GM21723 (cell line): ENCODE measurements around the gene RNU2-63P.
"Not testable (repeated sequence)": the region's sequence is repeated elsewhere in the genome, so short reads cannot be mapped to it uniquely, and the experiment has no call there.

Experiments used
- ATAC-seq: cut with Tn5 transposase; IDR thresholded peaks from one replicate; pipeline ENCODE4 v1.9.1; 2021; ENCODE audit warnings: mild to moderate bottlenecking, moderate library complexity; ENCODE audit not compliant: unreplicated experiment

Gene RNU2-63P

DNA sequence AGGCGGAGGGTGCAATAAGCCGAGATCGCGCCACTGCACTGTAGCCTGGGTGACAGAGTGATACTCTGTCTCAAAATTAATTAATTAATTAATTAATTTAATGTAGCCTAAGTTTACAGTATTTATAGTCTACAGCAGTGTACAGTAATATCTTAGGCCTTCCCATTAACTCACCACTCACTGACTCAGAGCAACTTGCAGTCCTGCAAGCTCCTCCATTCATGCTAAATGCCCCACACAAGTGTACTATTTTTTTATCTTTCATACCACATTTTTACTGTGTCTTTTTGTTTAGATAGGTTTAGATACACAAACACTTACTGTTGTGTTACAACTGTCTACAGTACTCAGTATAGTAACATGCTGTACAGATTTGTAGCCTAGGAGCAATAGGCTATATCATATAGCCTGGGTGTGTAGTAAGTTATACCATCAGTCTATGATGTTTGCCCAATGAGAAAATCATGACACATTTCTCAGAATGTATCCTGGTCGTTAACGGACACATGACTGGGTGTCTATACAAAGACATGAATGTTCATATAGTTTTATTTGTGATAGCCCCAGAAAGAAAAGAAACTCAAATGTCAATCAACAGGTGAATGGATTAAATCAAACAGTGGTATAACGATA is 15.8 kb upstream of the RNU2-63P start:
- no peak for ATAC-seq

- no peak for ATAC-seq
Measured at GRCh38 chr2:88028931-88029330, 12.6 kb upstream of the RNU2-63P start.

GRCh38 chr2:88027697-88028389 is 11.5 kb upstream of the RNU2-63P start:
- ATAC-seq, result no peak

DNA sequence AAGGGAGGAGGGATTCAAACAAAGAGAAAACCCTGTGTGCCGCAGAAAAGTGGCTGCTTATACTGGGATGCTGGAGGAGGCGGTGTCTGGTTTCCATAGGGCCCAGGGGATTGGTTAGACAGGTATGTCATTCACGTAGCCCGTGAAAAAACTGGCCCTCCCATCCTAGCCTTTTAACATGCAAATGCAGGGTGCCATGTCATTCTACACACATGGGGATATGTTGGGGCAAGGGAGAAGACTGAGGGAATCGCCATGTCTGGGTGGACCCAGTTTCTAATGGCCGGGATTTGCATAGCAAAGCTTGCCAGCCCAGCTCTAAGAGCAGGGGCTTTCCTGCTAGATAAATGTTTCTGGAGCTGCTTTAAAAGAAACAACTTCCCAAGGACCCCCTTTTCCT is 8.2 kb upstream of the RNU2-63P start:
- no peak for ATAC-seq

- ATAC-seq, result no peak
Measured at GRCh38 chr2:88022669-88022921, 6.2 kb upstream of the RNU2-63P start.

DNA sequence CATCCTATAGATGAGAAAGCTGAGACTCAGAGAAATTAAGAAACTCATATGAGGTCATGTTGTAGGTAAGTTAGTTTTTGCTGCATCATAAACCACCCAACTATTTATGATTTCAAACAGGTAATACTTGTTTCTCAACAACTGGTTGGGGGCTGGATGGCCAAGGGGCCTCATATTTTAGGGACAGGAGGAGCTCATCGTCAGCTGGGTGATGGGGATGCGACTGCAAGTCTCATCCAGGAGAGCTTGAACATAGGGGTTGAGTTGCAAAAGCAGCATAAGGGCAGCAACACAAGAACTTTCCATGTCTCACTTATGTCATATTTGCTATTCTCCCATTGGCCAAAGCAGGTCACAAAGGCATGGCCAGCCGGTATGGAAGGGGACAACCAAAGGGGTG is 3.6 kb upstream of the RNU2-63P start:
- no peak for ATAC-seq

DNA sequence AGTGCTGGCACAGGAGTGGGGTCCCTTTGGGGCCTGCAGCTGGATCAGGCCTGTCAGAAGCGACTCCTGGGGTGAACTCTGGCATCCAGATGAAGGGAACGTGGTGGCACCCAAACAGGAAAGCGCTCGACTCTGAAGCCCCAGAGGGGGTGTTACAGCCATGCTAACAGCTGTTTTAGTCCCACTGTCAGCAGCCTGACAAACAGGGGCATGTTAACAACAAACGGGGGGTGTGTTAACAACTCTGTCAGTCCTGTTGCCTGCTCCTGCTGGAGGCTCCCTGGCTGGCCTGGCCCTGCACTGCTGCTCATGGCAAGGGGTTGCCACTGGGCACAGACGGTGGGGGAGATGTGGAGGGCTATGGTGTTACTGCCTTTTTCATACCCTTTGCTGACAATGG is 2.6 kb upstream of the RNU2-63P start:
- no peak for ATAC-seq

- not testable (repeated sequence) for ATAC-seq
Measured at GRCh38 chr2:88018077-88018805, 1.9 kb upstream of the RNU2-63P start.

- ATAC-seq, result not testable (repeated sequence)
Measured at GRCh38 chr2:88017780-88018038, 1.4 kb upstream of the RNU2-63P start.

GRCh38 chr2:88016960-88017779 is 823 bp upstream of the RNU2-63P start:
- peak; percentile 76 for ATAC-seq

DNA sequence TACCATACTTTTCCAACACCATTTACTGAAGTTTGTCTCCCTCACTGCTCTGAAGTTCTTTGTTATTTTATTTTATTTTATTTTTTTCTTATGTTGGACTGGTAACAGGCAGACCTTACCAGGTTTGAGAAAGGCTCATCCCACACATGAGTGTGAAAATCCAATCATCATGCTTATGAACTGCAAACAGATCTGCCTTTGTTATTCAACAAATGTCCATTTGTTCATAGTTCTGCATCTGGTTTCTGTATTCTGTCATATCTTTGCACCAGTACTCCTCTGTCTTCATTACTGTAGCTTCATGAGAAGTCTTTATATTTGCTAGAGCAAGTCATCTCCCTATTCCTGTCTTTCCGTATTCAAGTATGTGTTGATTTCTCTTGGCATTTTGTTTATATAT is 5.3 kb downstream of the RNU2-63P start:
- ATAC-seq, result no peak

GRCh38 chr2:88010136-88010535 is 6.2 kb downstream of the RNU2-63P start:
- no peak for ATAC-seq

- no peak for ATAC-seq
Measured at GRCh38 chr2:88006912-88007439, 9.4 kb downstream of the RNU2-63P start.

DNA sequence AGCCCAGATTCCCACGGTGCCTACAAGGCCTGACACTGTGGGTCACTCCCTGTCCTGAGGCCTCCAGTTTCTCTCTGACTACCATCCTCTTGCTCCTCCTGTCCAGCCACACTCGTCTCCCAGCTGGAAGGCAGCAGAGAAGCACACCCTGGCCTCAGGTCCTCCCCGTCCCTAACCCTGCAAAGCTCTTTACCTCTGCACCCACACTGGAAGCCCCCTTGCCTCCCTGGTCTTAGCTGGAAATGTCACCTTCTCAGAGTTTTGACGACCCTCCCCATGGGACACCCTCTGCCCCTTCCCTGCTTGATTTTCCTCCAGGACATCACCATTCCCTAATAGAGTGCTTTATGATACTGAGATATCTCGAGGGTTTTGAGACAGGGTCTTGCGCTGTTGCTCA is 10.6 kb downstream of the RNU2-63P start:
- ATAC-seq, result no peak

DNA sequence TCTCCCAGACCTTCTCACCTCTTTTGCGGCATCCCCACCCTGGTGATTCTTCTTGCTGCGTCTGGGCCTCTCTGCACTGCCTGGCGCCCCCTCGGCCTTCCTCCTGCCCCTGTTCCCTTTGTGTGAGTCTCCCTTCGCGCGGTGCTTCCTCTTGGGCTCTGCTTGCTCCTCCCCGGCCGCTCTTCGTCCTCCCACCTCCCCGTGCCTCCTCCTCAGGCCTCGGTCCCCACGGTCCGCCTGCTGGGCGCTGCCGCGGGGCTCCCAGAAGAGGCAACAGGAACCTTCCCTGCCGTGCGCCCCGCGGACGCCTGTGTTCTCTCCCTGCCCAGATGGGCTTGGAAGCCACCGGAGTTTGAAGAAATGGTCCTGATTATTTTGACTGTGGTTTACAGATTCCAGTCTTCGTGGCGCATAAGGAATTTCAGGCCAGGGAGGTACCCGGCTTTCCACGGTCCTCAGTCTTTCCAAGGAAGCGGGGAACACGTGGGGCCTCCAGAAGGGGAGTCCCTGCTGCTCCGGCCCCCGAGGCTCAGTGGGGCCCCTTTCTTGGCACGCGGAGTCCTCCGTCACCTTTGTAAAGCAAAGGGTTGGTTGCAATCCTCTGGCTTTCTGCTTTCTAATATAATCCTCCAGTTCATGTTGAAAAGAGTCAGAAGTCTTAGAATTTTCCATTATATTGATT is 13.1 kb downstream of the RNU2-63P start:
- ATAC-seq, result no peak

DNA sequence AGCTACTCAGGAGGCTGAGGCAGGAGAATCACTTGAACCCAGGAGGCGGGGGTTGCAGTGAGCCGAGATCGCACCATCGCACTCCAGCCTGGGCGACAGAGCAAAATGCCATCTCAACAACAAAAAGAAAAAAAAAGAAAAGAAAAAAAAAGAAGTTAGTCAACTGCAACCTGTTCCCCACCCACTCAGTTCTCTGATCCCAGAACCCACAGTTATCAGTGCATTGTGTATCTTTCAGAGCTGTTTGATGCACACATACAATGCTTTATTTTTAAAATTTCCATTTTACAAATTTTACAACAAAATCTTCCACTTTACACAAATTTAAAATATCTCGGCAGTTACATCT is 14.0 kb downstream of the RNU2-63P start:
- no peak for ATAC-seq

- not testable (repeated sequence) for ATAC-seq
Measured at GRCh38 chr2:88000474-88000873, 15.9 kb downstream of the RNU2-63P start.

GRCh38 chr2:87996570-87996969 is 19.8 kb downstream of the RNU2-63P start:
- no peak for ATAC-seq

DNA sequence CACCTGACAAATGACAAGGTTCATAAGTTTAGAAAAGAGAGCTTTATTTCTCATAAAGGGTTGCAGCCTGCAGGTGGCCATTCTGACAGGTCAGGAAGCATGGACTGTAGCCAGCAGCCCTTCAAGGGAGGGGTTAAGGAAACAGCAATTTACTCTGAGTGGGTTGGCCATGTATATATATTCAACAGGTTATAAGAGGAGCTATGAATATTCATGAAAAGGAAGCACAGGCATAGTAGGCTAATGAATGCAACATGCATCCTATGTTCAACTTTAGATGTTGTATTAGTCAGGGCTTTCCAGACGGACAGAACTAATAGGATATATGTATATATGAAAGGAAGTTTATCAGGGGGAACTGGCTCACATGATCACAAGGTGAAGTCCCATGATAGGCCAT is 20.6 kb downstream of the RNU2-63P start:
- ATAC-seq, result no peak

DNA sequence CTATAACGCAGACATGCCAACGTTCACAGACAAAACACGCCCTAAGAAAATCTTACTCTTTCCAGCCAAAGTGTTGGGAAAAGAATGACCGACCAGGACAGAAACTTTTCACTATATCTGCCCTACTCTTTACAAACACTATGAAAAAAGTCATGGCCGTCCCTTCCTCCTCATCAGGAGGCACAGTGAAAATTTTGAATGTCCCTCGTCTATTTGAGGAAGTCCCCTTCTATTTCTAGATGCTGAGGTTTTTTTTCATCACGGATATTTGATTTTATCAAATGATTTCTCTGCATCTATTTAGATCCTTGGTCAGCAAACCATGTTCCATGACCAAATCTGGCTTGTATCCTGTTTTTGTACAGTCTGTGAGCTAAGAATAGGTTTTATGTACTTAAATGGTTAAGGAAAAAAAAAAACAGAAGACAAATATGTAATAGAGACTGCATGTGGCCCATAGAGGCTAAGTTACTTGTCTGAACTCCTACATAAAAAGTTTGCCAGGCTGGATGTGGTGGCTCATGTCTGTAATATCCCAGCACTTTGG is 22.0 kb downstream of the RNU2-63P start:
- ATAC-seq, result not testable (repeated sequence)

GRCh38 chr2:87992569-87992968 is 23.8 kb downstream of the RNU2-63P start:
- not testable (repeated sequence) for ATAC-seq
